HCT116 (cell line): ENCODE results near the gene UBE2M. TPM values are rescaled to one million over a fixed set of nuclear protein-coding genes. Genes with fewer than 3 reads are reported as not detected.

Experiments used
- ATAC-seq: fragments of 200-7000 bp; cut with Tn5 transposase; 2 replicates; pipeline ENCODE4 v1.9.1; 2020; ENCODE audit warnings: mild to moderate bottlenecking, moderate library complexity
- BruUV-seq: library from RNA; stranded (reverse); fragments of 400-500 nt; replicated peaks from 2 replicates; lab custom pipeline; 2021; lab: Mats Ljungman, UMichigan
- CTCF ChIA-PET: fragments of 300-600 bp; sonication (Branson Sonifier 250); formaldehyde crosslinking; loops from one replicate; lab custom pipeline; 2021; ENCODE audit warnings: antibody characterized with exemption; lab: Charles Lee
- POLR2A ChIA-PET: fragments of 300-600, 350-600 bp; sonication (Branson Sonifier 250); formaldehyde crosslinking; loops from one replicate; lab custom pipeline; 2021; ENCODE audit warnings: antibody characterized with exemption; lab: Charles Lee
- RAD21 ChIA-PET, 2 experiments: fragments of 300-600 bp; sonication (Branson Sonifier 250); formaldehyde crosslinking; loops; one replicate each; lab custom pipeline; 2023; ENCODE audit warnings: low total read pairs in 2 of 2; ENCODE audit not compliant: uncharacterized antibody in 2 of 2, unreplicated experiment in 2 of 2, low non-redundant PET in 1 of 2; lab: Charles Lee
- DNase-seq: peaks from one replicate; pipeline ENCODE4 v3.0.0-alpha.2; 2010; ENCODE audit warnings: low read depth, low spot score
- H2AFZ ChIP-seq: fragments of 200-600 bp; shearing (Covaris generic), sonication (generic); 2 replicates; pipeline ENCODE4 v1.6.1; 2017; ENCODE audit warnings: low read depth, mixed run types, mixed read lengths, antibody characterized with exemption, low read length; ENCODE audit not compliant: poor library complexity, severe bottlenecking
- H3K27ac ChIP-seq: 2 replicates; pipeline ENCODE4 v1.5.1; 2012; ENCODE audit warnings: low read depth, low read length
- H3K27me3 ChIP-seq: fragments of 200-600 bp; sonication (generic); 2 replicates; pipeline ENCODE4 v1.6.1; 2016; ENCODE audit warnings: mixed run types, low read length, mixed read lengths; ENCODE audit not compliant: insufficient read depth
- H3K36me3 ChIP-seq, 2 experiments: fragments of 200-500 bp in 1 of 2; fragments of 200-600 bp in 1 of 2; sonication (Bioruptor generic) in 1 of 2; sonication (generic) in 1 of 2; 2 replicates each; pipeline versions ENCODE4 v1.5.1 to v1.6.1; 2014 to 2016; ENCODE audit warnings: low read length in 2 of 2, inconsistent platforms in 1 of 2, mixed read lengths in 1 of 2, mixed run types in 1 of 2; ENCODE audit not compliant: insufficient read depth in 2 of 2, control insufficient read depth in 1 of 2
- H3K4me1 ChIP-seq, 2 experiments: fragments of 200-600 bp in 1 of 2; sonication (generic) in 1 of 2; 2 replicates each; pipeline versions ENCODE4 v1.5.1 to v1.6.1; 2012 to 2017; ENCODE audit warnings: low read length in 2 of 2, inconsistent platforms in 1 of 2, mild to moderate bottlenecking in 1 of 2, mixed read lengths in 1 of 2, mixed run types in 1 of 2, moderate library complexity in 1 of 2; ENCODE audit not compliant: insufficient read depth in 2 of 2, control insufficient read depth in 1 of 2
- H3K4me2 ChIP-seq: fragments of 200-600 bp; sonication (generic); 2 replicates; pipeline ENCODE4 v1.6.1; 2017; ENCODE audit warnings: mixed run types, low read length, mixed read lengths
- H3K4me3 ChIP-seq, 2 experiments: fragments of 200-600 bp in 1 of 2; sonication (generic) in 1 of 2; replicated peaks in 1 of 2; 2 replicates each; pipeline ENCODE4 v1.5.1; 2011 to 2016; ENCODE audit warnings: low read length in 2 of 2, control low read depth in 1 of 2, low read depth in 1 of 2, mild to moderate bottlenecking in 1 of 2, mixed read lengths in 1 of 2, mixed run types in 1 of 2
- H3K79me2 ChIP-seq: fragments of 200-600 bp; sonication (generic); 2 replicates; pipeline ENCODE4 v1.6.1; 2017; ENCODE audit warnings: mild to moderate bottlenecking, mixed run types, low read length, moderate library complexity, mixed read lengths; ENCODE audit not compliant: insufficient read depth
- H3K9ac ChIP-seq: fragments of 200-600 bp; sonication (generic); 2 replicates; pipeline ENCODE4 v1.6.1; 2016; ENCODE audit warnings: low read length, mixed read lengths
- H3K9me2 ChIP-seq: fragments of 200-600 bp; sonication (generic), shearing (Covaris generic); 2 replicates; pipeline ENCODE4 v1.6.1; 2017; ENCODE audit warnings: mixed run types, mild to moderate bottlenecking, moderate library complexity; ENCODE audit not compliant: insufficient read depth
- H3K9me3 ChIP-seq, 2 experiments: fragments of 200-500 bp in 1 of 2; fragments of 200-600 bp in 1 of 2; sonication (Bioruptor generic) in 1 of 2; sonication (generic) in 1 of 2; 2 replicates each; pipeline ENCODE4 v1.6.1; 2014 to 2017; ENCODE audit warnings: low read length in 2 of 2, mixed read lengths in 2 of 2, inconsistent platforms in 1 of 2, low read depth in 1 of 2, mild to moderate bottlenecking in 1 of 2, mixed run types in 1 of 2, moderate library complexity in 1 of 2; ENCODE audit not compliant: control insufficient read depth in 1 of 2, insufficient read depth in 1 of 2
- H4K20me1 ChIP-seq: fragments of 200-600 bp; sonication (generic), shearing (Covaris generic); 2 replicates; pipeline ENCODE4 v1.6.1; 2017; ENCODE audit warnings: mixed run types, mild to moderate bottlenecking, moderate library complexity; ENCODE audit not compliant: insufficient read depth
- CBX3 ChIP-seq: IDR thresholded peaks from 2 replicates; pipeline ENCODE4 v1.6.1; 2012; ENCODE audit warnings: low read depth
- CEBPB ChIP-seq: IDR thresholded peaks from 2 replicates; pipeline ENCODE4 v1.6.1; 2012; ENCODE audit warnings: low read depth
- EGR1 ChIP-seq: IDR thresholded peaks from 2 replicates; pipeline ENCODE4 v1.6.1; 2012; ENCODE audit warnings: low read depth
- POLR2A ChIP-seq: IDR thresholded peaks from 2 replicates; pipeline ENCODE4 v1.7.0; 2011; ENCODE audit warnings: borderline replicate concordance; ENCODE audit not compliant: insufficient read depth, insufficient read length; ENCODE audit errors: extremely low read depth
- POLR2AphosphoS5 ChIP-seq: IDR thresholded peaks from 2 replicates; pipeline ENCODE4 v1.6.1; 2011; ENCODE audit warnings: mild to moderate bottlenecking, low read depth, low read length, moderate library complexity
- RAD21 ChIP-seq: IDR thresholded peaks from 2 replicates; pipeline ENCODE4 v1.6.1; 2012; ENCODE audit warnings: low read depth, mild to moderate bottlenecking
- intact Hi-C: fragments of 100-400 bp; cut with micrococcal nuclease; formaldehyde crosslinking; loops from 2 replicates; pipeline ENCODE4 v1.10.0; 2022
- total RNA-seq: library from RNA; stranded (reverse); gene quantifications from one replicate; pipeline ENCODE4 v1.2.1, GENCODE V29; 2021; ENCODE audit not compliant: unreplicated experiment
- TF ChIP-seq, protein P1 (sequence below): IDR thresholded peaks from 2 replicates; pipeline ENCODE4 v1.6.1; 2012
- TF ChIP-seq, protein P2 (sequence below): IDR thresholded peaks from 2 replicates; pipeline ENCODE4 v1.6.1; 2011; ENCODE audit warnings: mild to moderate bottlenecking, low read length, moderate library complexity; ENCODE audit not compliant: insufficient replicate concordance; ENCODE audit errors: extremely low read depth

The UBE2M gene
- total RNA-seq, 1 experiment from 2014 or later = 120 TPM

DNA sequence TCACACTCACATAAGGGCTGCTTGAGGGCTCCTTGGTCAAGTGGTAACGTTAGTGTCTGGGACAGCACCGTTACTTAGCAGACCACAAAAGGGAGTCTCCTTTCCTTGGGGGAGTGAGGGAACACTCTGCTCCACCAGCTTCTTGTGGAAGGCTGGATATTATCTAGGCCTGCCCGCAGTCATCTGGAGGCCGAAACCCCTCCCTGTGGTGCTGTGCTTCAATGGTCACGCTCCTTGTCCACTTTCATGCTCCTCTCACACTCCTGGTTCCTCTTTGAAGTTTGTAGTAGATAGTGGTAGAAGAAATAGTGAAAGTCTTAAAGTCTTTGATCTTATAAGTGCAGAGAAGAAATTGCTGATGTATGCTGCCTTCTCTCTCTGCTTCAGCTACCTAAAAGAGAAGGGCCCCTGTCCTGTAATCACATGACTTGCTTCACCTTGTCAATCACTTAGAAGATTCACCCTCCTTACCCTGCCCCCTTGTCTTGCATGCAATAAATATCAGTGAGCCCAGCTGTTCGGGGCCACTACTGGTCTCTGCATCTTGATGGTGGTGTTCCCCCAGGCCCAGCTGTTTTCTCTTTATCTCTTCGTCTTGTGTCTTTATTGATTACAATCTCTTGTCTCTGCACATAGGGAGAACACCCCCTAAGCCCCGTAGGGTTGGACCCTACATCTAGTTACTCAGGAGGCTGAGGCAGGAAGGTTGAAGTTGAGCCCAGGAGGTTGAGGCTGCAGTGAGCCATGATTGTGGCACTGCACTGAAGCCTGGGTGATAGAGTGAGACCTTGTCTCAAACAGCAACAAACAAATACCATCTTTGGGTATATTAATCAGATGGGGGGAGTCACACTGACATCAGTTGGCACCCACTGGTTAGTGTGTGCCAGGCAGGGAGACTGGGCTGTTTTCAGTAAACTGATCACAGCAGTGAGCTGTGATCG lies 26.4 kb upstream of the UBE2M start:
- CTCF ChIA-PET = no interaction called here
- Histone ChIP-seq H3K79me2 (no peaks in the 10 kb centered on the region), H3K4me3 (no peak overlapping the region), H3K9me3 (no peaks in the 10 kb centered on the region), H3K4me1 (peaks cover 3 to 9% of the 10 kb centered on the region in 2 experiments; a peak in 3 of 4 replicates), H3K9ac (no peak overlapping the region), H3K36me3 (peaks cover 0 to 4% of the 10 kb centered on the region in 2 experiments; a peak in 2 of 4 replicates), H3K27me3 (no peaks in the 10 kb centered on the region), H3K27ac (no peak overlapping the region), H4K20me1 (no peaks in the 10 kb centered on the region), H2AFZ (no peak overlapping the region), H3K9me2 (no peaks in the 10 kb centered on the region), H3K4me2 (no peak overlapping the region)
- no peak for DNase-seq
- intact Hi-C loops = no loop called here
- no TSS peak for BruUV-seq
- TF ChIP-seq CBX3 = no peak
- TF ChIP-seq, protein P1, sequence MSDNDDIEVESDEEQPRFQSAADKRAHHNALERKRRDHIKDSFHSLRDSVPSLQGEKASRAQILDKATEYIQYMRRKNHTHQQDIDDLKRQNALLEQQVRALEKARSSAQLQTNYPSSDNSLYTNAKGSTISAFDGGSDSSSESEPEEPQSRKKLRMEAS = no peak
- TF ChIP-seq, protein P2, sequence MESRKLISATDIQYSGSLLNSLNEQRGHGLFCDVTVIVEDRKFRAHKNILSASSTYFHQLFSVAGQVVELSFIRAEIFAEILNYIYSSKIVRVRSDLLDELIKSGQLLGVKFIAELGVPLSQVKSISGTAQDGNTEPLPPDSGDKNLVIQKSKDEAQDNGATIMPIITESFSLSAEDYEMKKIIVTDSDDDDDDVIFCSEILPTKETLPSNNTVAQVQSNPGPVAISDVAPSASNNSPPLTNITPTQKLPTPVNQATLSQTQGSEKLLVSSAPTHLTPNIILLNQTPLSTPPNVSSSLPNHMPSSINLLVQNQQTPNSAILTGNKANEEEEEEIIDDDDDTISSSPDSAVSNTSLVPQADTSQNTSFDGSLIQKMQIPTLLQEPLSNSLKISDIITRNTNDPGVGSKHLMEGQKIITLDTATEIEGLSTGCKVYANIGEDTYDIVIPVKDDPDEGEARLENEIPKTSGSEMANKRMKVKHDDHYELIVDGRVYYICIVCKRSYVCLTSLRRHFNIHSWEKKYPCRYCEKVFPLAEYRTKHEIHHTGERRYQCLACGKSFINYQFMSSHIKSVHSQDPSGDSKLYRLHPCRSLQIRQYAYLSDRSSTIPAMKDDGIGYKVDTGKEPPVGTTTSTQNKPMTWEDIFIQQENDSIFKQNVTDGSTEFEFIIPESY = no peak
- no peak for TF ChIP-seq POLR2A
- no peak for TF ChIP-seq EGR1
- no peak for TF ChIP-seq POLR2AphosphoS5
- no peak for TF ChIP-seq RAD21
- no peak for TF ChIP-seq CEBPB
- RAD21 ChIA-PET = no interaction called here
- POLR2A ChIA-PET = no interaction called here
- no peak for ATAC-seq
